ENCODE results near the gene DBP. TPM values are rescaled to one million over a fixed set of nuclear protein-coding genes. Genes with fewer than 3 reads are reported as not detected.

Gene DBP
- total and polyA plus RNA-seq, 10 of the 15 experiments (the other 5 are each of a cell fraction or from before 2014, with no cell fraction given) = 2.0 to 10.6 (median 6.9) TPM

GRCh38 chr19:48588670-48589401 is 48.3 kb downstream of the DBP start:
- Histone ChIP-seq H3K9ac (ENCODE audit: control insufficient read depth, insufficient read depth, low read length) (no peak overlapping the region), H4K20me1 (ENCODE audit: control insufficient read depth, insufficient read depth) (no peaks in the 10 kb centered on the region), H3K9me3 (replicated peaks; ENCODE audit: control insufficient read depth, insufficient read depth, low read length) (no peaks in the 10 kb centered on the region), H3K4me2 (ENCODE audit: control insufficient read depth, insufficient read depth) (peak overlapping the region; percentile 77), H3K79me2 (ENCODE audit: control insufficient read depth, insufficient read depth, low read length) (no peaks in the 10 kb centered on the region), H3K4me1 (ENCODE audit: control insufficient read depth, insufficient read depth, low read length) (peaks cover 4% of the 10 kb centered on the region), H3K36me3 (ENCODE audit: control insufficient read depth in 2 of 2, insufficient read depth in 2 of 2, low read length in 1 of 2) (no peaks in the 10 kb centered on the region), H3K27ac (ENCODE audit: control insufficient read depth, insufficient read depth) (no peak overlapping the region), H3K4me3 (no peak overlapping the region), H3K27me3 (replicated peaks in 1 of 2; ENCODE audit: control insufficient read depth in 2 of 2, insufficient read depth in 2 of 2, low read length in 1 of 2) (peaks cover 0 to 2% of the 10 kb centered on the region in 2 experiments; a peak in 1 of 4 replicates), H2AFZ (ENCODE audit: control insufficient read depth, low read depth, low read length) (peak overlapping the region; percentile 72)
- ChIA-PET POLR2A (no interaction called here), CTCF (interaction anchor here (0.6 to 9.9 kb wide), 12 partner anchors 9 to 350 kb away, joined by 3 to 155 read pairs (median 3); no protein-coding TSS in a partner anchor), RAD21 (ENCODE audit: unreplicated experiment) (interaction anchor here (0.6 to 6.8 kb wide), 4 partner anchors 82 to 322 kb away, joined by 3 to 69 read pairs (median 4); no protein-coding TSS in a partner anchor), SMC1A (ENCODE audit: uncharacterized antibody, unreplicated experiment) (interaction anchor here (0.7 to 0.8 kb wide), 2 partner anchors 20 kb away, joined by 3 read pairs; no protein-coding TSS in a partner anchor)
- ATAC-seq (peak; percentile 92), DNase-seq (ENCODE audit: low read depth, low spot score) (no peak), FAIRE-seq (peak; percentile 27)
- intact Hi-C loops (cut with micrococcal nuclease; ENCODE audit: unreplicated experiment) = no loop called here
- no TSS peak for BruUV-seq (replicated peaks)
- in situ Hi-C loops (cut with MboI) = loop anchor here (5.0 kb wide), 1 partner anchor 272 kb away; no protein-coding TSS in a partner anchor
- 7% methylated on average over 27 of the region's 36 CpGs for WGBS (ENCODE audit: insufficient coverage, insufficient replicate concordance, low lambda C conversion rate, missing lambda C conversion rate)
- TF ChIP-seq TCF7 (IDR thresholded peaks at IDR 0.05; ENCODE audit: borderline replicate concordance) = no peak
- TF ChIP-seq HCFC1 (IDR thresholded peaks at IDR 0.05; ENCODE audit: low read length) = no peak
- peak; percentile 44; the same call in 1 of the 2 replicates for TF ChIP-seq CREB1 (IDR thresholded peaks at IDR 0.05; ENCODE audit: low read depth)
- peak; percentile 49 for TF ChIP-seq RUNX3 (IDR thresholded peaks at IDR 0.05; ENCODE audit: low read length)
- TF ChIP-seq IKZF1 (conservative IDR thresholded peaks at IDR 0.05) = peak; percentile 52
- peak; percentile 39; the same call in 1 of the 2 replicates for TF ChIP-seq GATAD2B (conservative IDR thresholded peaks at IDR 0.05; ENCODE audit: low read depth)
- peak; percentile 84; the same call in 1 of the 2 replicates for TF ChIP-seq ZNF217 (IDR thresholded peaks at IDR 0.05)
- TF ChIP-seq HDAC2 (IDR thresholded peaks at IDR 0.05) = 0 out of 2 replicates have a peak, but pooled peaks have one; percentile 77
- TF ChIP-seq CTCF (IDR thresholded peaks at IDR 0.05 in 2 of 3, conservative IDR thresholded peaks at IDR 0.05 in 1 of 3; ENCODE audit: control insufficient read depth in 2 of 3, extremely low read depth in 1 of 3, insufficient read depth in 1 of 3, low read depth in 3 of 3, low read length in 3 of 3) = peak; percentile 93 to 97 (median 94)
- no peak for TF ChIP-seq MTA3 (IDR thresholded peaks at IDR 0.05; ENCODE audit: borderline replicate concordance, low read length)
- 0 out of 2 replicates have a peak, but pooled peaks have one; percentile 3 for TF ChIP-seq BCL11A (IDR thresholded peaks at IDR 0.05; ENCODE audit: low read depth, low read length)
- TF ChIP-seq FOXM1 (IDR thresholded peaks at IDR 0.05; ENCODE audit: low read depth, low read length) = no peak
- TF ChIP-seq KLF5 (IDR thresholded peaks at IDR 0.05; ENCODE audit: partially characterized antibody) = peak; percentile 62
- TF ChIP-seq CHD1 (IDR thresholded peaks at IDR 0.05; ENCODE audit: low read depth, low read length) = no peak
- TF ChIP-seq ZBTB33 (IDR thresholded peaks at IDR 0.05) = peak; percentile 15; the same call in 1 of the 2 replicates
- TF ChIP-seq TCF12 (IDR thresholded peaks at IDR 0.05; ENCODE audit: low read depth, low read length) = 0 out of 2 replicates have a peak, but pooled peaks have one; percentile 9
- TF ChIP-seq LARP7 (IDR thresholded peaks at IDR 0.05) = 0 out of 2 replicates have a peak, but pooled peaks have one; percentile 48
- TF ChIP-seq NBN (IDR thresholded peaks at IDR 0.05) = peak; percentile 75
- peak; percentile 96 for TF ChIP-seq SMARCA5 (IDR thresholded peaks at IDR 0.05)
- TF ChIP-seq RAD21 (IDR thresholded peaks at IDR 0.05; ENCODE audit: insufficient read depth, low read depth, low read length) = peak; percentile 51
- TF ChIP-seq MLLT1 (IDR thresholded peaks at IDR 0.05) = peak; percentile 57; the same call in 1 of the 2 replicates
